D721Med (cell line): ENCODE data around the gene HDC.

Experiments
- DNase-seq: peaks from one replicate; pipeline ENCODE4 v3.0.0; 2011; ENCODE audit warnings: low spot score; ENCODE audit not compliant: insufficient read length
- FAIRE-seq: peaks from 2 replicates; lab custom pipeline; 2011; peaks lifted over from hg19 to GRCh38; lab: Jason Lieb, UNC
- TF ChIP-seq, protein P1 (sequence below): IDR thresholded peaks from 2 replicates; pipeline ENCODE4 v1.5.1; 2012; ENCODE audit warnings: mild to moderate bottlenecking, control low read depth; ENCODE audit not compliant: insufficient read depth; ENCODE audit errors: missing control alignments

The HDC gene

DNA sequence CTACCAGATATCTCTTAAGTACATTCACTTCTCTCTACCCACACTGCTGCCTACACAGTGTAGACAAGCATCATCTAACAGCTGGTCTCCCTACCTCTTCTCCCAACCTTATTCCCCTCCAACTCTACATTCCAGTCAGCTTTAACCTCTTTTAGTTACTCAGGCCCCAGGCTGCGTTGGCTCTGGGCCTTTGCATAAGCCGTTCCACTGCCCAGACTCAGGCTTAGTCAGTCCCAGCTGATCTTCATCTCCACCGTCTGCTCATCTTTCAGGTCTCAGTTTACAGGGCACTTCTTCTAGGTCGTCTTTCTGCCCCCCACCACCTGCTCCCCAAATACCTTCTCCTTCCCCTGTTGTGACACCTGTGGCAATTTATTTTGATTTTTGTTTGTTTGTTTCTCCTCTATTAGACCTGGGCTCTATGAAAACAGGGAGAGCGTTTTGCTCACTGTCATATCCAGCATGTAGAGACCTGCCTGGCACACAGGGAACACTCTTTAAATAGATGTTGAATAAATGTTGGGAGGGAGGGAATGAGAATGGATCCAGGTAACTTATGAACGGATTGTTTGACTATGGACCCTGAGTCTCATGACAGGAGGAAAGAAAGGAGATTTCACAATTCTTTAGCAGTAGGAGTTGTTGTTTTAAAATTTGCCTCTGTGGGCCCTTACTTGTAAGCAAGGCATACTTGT lies 72.5 kb downstream of the HDC start:
- TF ChIP-seq, protein P1, sequence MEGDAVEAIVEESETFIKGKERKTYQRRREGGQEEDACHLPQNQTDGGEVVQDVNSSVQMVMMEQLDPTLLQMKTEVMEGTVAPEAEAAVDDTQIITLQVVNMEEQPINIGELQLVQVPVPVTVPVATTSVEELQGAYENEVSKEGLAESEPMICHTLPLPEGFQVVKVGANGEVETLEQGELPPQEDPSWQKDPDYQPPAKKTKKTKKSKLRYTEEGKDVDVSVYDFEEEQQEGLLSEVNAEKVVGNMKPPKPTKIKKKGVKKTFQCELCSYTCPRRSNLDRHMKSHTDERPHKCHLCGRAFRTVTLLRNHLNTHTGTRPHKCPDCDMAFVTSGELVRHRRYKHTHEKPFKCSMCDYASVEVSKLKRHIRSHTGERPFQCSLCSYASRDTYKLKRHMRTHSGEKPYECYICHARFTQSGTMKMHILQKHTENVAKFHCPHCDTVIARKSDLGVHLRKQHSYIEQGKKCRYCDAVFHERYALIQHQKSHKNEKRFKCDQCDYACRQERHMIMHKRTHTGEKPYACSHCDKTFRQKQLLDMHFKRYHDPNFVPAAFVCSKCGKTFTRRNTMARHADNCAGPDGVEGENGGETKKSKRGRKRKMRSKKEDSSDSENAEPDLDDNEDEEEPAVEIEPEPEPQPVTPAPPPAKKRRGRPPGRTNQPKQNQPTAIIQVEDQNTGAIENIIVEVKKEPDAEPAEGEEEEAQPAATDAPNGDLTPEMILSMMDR: no peak
- FAIRE-seq: no peak
- DNase-seq: no peak

DNA sequence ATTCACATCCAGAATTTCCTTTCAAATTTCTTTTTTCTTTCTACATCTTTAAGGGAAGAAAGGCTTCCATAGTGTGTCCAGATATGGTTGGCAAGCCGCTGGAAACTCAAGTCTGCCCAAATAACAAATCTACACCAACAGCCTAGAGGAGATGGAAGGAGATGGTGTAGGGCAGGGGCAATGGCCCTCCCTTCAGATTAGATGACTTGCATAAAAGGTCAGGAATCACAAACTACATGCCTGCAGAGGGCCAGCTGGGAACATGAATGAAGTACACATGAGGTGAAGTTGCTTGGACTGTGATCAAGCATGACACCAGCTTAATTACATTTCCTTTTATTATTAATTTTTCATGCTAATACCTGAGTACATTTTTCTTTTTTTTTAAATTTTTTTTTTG lies 73.4 kb downstream of the HDC start:
- FAIRE-seq: no peak
- TF ChIP-seq, protein P1: no peak
- DNase-seq: no peak
